HL-60/S4 treated with phorbol 12-myristate 13-acetate at 8.2 ng/mL for 4 days and 3 days (cell line): ENCODE data around the gene U2SURP.

Experiments
- in situ Hi-C: fragments of 300-500 bp; cut with MboI; formaldehyde crosslinking; loops from 2 replicates; pipeline ENCODE4 v1.15.0; 2022; ENCODE audit warnings: low sequenced_read_pairs

U2SURP gene

DNA sequence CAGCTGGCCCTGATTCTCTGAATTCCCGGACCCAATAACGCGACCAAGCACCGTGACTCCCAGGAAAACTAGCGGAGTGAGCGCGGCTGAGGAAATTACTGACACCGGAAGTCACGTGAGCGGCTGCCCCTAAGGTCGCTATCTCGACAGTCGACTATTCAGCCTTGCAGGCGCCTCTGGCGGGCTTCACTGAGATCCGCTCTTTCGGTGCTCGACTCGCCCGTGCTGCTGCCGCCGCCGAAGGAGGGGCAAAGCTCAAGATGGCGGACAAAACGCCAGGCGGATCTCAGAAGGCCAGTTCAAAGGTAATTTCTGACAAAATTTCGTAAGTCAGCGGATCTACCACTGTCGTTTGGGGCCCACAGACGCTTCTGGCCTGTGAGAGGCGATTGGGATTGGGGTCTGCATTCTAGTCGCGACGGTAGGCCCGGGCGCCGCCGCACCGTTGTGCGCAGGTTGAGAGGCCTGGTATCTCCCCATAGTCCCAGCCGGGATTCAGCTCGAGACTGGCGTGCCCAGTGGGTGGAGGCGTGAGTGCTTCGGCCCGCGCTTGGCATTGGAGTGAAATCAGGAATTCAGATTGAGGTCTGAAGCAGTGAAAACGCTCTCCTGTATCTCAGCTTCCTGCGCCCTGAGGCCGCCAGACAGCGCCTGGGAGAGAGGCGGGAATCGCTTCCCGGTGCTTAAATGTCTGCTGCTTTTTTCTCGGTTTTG lies at the start of gene U2SURP:
TSS of gene U2SURP (plus strand) at position 202 of the 714 bp plus-strand sequence. CDS start at position 261, 59 bp downstream.
- in situ Hi-C loops: no loop called here

DNA sequence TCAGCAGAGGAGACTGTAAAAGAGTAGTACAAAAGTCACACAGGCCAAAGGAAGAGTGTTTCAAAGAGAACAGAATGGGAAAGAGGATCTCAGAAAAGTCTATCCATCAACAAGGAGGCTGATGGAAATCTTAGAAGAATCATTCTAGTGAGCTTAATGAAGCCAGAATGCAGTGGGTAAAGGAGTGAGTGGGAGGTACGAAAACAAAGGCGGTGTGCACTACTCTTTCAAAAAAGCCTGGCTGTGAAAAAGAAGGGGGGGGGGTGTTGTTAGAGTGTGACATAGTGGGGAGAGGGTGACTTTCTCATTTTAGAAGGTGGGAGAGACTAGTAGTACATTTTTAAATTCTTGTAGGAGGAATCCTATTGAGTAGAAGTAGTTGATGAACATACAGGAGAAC lies 49.6 kb upstream of the U2SURP start:
- in situ Hi-C loops: no loop called here

DNA sequence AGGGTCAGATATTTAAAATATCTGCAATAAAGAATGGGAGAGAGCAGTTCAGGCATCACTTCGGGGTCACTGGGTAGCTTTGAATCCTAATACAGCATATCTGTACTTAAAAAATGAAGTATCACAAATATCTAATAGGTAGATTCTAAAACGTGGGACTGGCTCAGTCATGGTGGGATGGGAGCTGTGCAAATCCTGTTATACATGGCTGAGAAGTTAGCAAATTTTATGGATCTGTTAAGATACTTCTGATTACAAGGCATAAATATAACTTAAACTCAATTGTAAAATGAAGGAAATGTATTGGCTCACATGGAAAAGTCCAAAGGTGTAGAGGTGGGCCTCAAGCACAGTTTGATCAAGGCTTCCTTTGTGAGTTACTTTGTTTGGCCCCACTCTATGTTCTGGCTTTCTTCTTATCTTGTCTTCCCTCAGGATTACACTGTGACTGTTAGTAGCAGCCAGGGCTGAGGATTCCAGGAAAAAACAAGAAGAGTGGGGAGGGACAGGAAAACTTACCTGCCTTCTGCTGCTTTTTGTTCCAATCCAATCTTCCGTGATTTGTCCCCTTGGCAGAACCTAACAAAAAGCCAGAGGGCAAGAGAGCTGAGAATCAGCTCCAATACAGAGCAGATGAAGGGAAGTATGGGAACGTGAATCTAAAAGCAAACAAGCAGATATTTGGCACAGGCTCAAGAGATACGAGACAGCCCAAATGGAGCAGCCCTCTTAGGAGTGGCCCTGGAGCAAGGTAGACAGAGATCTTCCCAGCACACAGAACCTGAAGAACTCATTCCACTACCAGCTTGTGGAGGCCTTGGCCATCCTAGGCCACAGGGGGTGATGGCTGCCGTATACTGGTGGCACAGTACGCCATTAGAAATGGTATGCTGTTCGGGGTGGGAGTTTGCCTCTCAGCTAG lies 48.8 kb upstream of the U2SURP start:
- in situ Hi-C loops: no loop called here

DNA sequence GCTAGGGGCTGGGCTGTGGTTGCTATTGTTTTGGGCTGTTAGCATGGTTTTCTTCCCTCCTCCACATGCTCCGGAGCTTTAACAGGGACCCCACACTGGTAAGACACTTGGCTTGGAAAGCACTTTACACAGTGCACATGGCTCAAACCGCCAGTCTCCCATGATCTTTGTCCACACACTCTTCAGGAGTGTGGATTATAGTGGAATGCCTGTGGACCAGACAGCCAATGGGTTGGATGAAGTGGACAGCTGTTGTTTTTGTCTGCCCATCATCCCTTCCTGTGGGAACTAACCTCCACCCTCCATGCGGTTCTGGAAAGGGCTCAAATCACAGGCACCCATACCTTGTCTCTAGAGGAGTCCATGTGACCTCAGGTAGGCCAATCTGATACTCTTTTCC lies 47.9 kb upstream of the U2SURP start:
- in situ Hi-C loops: no loop called here

DNA sequence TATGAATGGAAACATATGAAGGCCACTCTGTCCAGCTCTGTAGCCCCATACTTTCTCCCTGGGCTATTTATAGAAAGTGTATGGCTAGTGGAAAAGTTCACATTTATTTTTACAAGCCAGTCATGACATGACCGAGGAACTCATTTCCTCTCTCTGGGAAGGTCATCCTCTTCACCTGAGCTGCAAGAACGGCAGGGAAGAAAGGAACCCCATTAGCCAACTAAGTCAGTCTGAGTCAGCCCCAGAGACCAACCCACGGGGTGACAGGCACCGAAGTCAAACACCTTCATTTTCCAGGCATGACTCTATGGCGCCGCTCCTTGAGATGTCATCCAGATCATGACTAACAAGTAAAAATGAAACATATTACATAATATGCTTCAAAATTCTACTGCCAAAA lies 42.7 kb upstream of the U2SURP start:
- in situ Hi-C loops: no loop called here

DNA sequence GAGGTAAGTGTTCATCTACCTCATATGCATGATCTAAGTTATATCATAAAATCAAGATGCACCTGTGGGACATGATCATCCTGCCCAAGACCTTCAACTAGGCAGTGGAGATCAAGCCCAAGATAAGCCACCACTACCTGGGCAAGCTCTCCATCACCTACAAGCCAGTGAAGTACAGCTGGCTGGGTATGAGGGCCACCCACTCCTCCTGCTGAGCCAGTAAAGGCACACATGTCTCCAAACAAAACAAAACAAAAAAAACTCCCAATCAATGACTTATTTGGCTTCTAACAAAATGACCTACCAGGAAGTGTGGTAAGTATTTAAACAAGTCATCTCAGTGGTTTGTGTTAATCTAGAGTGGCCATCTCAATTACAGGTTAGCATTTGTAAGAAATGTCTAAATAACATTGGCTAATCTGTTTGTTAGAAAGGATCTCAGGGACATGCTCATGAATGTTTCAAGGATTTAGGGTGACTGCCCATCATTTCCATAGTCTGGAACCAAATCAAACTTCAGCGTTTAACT lies 41.0 kb upstream of the U2SURP start:
- in situ Hi-C loops: no loop called here

DNA sequence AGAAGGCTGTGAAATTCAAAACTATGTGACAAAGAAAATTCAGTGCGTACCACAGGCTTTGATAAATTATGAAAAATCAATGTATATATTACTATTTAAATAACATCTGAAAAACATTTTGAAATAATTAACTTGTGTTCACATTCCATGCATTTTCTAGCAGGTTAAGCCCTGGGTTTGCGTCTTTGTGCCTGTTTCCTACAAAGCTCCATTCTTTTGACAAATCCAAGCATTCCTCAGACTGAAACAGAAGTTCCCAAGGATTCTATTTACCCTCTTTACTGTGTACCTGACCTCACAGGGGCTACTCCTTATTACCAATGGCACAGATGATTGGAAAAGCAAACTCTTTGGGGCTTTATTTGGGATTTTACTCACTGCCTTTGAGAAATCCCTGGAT lies 39.8 kb upstream of the U2SURP start:
- in situ Hi-C loops: no loop called here

DNA sequence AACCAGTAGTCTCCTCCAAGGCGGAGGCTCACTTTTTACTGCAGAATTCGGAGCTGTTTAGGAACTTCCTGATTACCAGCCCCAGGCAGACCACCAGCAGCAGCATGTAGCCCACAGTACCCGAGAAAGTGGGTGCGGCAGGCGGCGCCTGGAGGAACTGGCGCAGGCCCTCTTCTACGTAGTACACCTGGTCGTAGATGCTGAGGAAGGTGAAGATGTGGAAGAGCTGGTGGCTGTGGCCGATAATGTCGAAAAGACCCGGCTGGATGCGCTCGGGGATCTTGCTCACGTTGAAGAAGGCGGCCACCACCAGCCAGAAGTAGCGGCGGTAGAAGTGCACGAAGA lies 39.2 kb upstream of the U2SURP start:
- in situ Hi-C loops: no loop called here

DNA sequence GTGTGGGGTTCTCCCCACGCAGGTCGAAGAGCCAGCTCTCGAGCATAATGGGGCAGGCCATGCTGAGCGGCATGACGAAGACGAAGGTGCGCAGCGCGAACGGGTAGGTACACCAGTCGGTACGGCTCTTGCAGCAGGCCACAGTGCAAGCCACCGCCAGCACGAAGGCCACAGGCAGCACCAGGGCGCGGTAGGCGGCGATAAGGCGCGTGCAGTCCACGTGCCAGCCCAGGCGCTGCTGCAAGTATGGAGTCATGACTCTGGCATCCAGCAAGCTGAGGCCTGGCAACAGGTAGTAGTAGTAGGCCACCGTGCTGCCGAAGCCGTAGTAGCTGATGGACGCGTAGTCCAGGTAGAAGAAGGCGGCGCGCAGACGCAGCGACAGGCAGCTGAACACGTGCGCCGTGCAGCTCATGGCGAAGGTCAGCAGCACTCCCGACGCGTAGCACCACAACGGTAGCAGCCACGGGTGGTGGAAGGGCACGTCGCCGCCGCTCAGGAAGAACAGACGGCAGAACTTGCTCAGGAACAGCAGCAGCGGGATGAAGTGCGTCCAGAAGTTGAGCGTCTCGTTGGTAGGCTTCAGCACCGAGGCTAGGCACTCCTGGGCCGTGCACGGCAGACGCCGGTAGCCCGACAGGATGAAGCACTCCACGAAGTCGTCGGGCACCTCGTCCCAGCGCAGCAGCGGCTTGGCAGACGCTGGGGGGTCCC lies 38.7 kb upstream of the U2SURP start:
- in situ Hi-C loops: no loop called here

DNA sequence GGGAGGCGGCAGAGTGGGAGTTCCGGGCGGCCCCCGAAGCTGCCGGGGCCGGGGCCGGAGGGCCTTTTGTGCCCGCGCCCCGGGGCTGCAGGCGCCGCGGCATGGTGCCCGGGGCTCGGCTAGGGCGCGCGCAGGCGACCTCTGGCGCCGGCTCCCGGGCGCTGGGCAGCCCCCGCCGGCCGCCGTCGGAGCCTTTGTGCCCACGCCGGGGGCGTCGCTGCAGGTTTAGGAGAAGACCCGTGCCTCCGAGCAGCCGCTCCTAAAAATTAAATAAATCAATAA lies 38.2 kb upstream of the U2SURP start:
- in situ Hi-C loops: no loop called here

DNA sequence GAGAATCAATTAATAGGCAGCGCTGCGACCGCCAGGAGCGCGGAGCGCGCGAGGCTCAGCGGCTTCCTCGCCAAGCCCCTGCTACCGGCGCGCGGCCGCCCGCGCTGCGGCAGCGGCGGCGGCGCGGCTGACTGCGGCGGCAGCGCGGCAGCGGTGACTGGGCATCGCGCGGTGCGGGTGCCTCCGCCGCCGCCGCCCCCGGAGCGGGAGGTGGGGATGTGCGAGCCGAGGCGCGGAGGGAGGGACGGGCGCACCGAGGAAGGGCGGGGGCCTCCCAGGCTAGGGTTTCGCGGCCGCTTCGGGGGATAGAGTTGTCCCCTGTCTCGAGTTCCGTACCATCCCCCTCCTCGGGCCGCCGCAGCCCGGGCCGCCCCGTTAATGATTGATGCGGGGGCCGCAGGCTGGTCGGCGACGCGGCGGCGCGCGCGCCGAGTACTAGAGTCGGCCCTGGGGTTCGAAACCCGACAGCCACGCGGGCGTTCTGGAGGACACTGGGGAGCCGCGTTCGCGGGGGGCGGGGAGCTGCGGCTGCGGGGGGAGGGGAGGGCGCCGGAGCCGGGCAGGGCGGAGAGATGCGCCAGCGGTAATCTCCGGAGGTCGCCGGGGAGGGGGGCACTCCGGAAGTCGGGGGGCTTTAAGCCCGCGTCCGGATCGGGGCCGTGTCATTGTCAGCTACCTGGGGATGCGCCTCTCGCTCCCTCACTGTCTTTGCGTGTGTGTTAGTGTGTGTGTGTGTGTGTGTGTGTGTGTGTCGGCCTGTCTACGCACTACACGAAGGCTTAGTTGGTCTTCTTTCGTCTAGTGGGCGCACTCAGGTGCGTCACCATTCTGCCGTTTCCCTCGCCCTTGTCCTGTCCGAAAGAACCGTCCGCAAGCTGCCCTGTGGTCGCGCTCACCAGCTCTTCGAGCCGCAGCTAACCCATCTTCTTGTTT lies 37.6 kb upstream of the U2SURP start, which contains the start of gene PAQR9:
TSS of gene PAQR9 (minus strand) at position 159 of the 933 bp plus-strand sequence. CDS start 338 bp downstream, outside the sequence.
- in situ Hi-C loops: no loop called here

DNA sequence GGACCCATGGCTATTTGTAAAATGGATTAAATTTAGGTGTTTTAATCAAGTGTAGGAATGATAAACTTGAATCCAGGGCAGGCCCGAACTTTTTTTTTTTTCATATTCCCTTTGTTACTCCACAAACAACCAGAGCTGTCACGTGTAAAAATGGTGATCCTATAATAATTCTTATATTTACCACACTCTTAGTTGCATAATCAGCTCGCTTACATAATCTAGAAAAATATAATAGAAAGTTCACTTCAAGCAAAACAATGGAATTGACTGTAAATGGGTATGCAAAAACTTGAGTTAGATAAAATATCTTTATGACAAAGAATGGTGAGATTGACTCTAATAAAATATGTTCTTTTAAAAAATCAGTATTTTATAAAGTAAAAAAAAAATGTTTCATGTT lies 35.8 kb upstream of the U2SURP start:
- in situ Hi-C loops: no loop called here

DNA sequence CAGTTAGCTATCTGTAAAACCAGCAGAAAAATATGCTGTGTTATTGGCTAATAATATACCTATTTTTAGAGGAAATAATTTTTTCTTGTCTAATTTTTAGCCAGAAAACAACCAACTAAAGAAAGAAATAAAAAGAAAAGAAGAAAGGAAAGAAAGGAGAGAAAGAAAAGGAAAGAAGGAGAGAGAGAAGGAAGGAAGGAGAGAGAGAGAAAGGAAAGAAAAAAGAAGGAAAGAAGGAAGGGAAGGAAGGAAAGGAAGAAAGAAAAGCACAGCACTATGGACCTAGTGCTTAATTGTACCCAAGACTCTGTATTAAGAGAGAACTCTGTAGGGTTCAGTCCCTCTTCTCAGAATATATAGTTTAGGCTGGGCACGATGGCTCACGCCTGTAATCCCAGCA lies 34.6 kb upstream of the U2SURP start:
- in situ Hi-C loops: no loop called here

DNA sequence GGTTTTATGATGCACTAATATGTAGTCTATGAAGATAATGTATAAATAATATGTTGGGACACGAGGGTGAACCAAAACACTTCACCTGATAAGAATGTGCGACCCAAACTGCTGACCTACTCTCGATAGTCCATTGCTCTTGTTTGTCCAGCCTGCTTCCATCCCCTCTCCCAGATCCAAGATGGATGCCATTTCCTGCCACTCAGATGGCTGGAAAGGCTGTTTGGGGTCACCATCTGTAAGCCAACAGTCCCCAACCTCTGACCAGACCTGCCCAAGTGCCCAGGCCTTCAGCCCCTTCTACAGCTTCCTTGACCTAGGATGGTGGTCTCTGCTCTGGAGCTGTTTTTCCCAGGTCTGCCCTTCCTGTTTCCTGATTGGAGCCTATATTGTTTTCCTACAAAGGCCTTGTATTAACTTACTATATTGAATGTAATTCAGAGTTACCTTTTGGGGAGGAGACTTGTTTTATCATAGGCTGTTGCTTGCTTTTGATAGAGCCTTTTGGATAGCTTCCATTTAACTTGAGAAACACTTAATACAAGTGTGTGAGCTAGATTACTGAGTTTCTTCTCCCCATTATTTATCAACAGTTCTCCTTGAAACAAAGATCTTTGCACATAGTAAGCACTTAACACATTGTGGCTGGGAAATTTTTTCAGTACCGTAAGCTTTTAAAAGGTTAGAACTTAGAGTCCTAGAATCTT lies 32.9 kb upstream of the U2SURP start:
- in situ Hi-C loops: no loop called here

DNA sequence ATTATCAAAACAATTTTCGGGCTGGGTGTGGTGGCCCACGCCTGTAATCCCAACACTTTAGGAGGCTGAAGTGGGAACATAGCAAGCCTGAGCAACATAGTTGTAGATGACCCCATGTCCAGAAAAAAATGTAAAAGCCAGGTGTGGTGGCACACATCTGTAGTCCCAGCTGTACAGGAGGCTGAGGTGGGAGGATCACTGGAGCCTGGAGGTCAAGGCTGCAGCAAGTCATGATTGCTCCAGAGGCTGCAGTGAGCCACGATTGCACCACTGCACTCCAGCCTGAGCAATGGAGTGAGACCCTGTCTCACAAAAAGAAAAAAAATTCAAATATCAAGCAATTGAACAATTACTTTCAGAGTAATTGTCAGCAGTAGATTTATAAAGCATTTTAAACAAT lies 29.9 kb upstream of the U2SURP start:
- in situ Hi-C loops: no loop called here

DNA sequence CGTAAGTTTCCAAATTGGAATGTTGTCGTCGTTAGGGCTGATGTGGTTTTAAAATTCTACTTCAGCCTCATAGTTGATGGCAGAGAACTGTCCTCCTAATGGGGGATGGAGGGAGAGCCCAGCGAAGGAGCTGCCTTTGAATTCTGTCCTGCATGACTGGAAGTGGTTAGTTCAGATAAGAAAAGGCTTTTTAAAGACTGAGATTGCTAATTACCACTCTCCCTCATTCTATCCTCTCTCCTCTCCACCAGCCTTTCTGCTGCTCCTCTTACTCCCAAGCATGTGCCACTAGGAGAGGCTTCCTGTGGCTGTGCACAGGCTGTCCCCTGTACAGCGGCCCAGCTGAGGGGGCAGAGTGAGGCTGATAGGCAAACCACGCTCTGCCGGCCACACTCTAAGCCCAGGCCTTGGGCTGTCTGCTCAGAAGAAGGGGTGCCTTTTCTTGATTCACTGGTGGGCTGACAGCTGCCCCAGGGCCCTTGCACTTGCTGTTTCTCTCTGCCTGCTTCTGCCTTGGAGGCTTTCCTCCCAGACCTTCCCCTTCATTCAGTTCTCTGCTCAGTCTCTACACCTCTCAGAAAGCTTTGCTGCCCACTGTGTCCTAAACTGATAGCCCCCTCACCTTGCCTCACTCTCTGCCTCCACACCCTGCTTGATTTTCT lies 29.1 kb upstream of the U2SURP start:
- in situ Hi-C loops: no loop called here

DNA sequence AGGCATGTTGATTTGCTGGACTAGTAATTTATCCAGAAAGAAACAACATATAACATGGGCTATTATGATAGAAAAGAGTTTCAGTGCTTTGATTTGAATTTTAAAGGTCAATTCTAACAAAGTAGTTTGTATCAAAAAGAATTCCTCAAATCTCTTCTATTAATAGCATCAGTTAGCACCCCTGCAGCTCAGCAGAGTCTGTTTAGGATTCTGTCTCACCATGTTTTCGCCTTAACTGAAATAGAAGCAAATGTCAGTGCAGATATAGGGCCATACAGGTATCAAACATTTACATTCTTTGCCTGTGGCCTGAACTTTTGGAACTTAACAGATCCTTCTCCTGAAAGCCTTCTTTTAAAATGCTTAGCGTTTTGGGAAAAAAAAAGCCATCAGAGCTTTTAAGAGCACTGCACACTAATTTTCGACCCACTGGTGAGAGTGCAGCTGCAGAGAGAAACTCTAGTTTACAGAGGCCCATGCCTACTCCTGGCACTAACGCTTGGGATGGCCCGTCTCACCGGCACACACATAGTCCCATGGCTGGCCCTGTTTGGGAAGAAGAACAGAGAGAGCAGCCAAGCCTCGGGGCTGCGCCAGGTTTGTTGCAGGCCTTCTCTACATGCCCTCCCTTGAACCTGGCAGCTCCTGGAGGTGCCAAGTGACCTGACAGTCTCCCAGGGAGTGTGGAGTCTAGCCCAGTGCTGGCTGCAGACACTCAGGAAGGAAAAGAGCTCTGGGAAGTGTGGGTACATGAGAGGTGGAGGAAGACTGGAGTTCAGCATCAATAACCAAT lies 28.0 kb upstream of the U2SURP start:
- in situ Hi-C loops: no loop called here

DNA sequence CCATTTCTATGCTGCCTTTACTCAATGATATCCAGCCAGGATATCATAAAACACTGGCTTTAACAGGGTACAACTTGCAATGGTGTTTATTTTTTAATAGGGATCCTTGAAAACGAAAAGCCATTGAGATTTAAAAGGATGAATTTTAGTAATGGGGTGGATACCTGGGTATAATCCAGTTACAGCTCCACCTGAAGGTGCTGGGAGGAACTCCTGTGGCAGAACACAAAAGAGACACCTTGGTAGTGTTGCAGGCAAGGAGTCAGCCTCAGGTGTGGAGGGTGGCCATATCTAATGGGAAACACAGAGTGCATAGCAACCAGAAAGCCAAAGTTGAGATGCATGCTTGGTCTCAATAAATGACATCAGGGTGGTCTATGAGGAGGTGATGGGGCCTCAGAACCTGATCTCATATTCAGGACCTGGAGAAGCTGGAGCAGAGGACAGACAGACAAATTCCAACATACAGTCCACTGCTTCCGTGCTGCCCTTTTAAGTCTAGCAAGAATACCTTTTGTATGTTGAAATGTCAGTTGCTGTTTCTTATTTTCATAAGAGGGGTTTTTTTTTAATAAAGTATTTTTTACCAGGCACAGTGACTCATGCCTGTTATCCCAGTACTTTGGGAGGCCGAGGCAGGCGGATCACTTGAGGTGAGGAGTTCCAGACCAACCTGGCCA lies 25.9 kb upstream of the U2SURP start:
- in situ Hi-C loops: loop anchor here (25.0 kb wide), 2 partner anchors 138 to 388 kb away; partner anchors contain the start of genes ATR and PLS1
